H1 (cell line): ENCODE data around the gene ST7L. TPM values are rescaled to one million over a fixed set of nuclear protein-coding genes. Genes with fewer than 3 reads are reported as not detected.

ENCODE experiments used
- CTCF ChIA-PET: fragments of 300-600 bp; sonication (Branson Sonifier 250); formaldehyde crosslinking; loops from one replicate; lab custom pipeline; 2021; ENCODE audit not compliant: partially characterized antibody; lab: Charles Lee
- POLR2A ChIA-PET: fragments of 300-600 bp; sonication (Branson Sonifier 250); formaldehyde crosslinking; loops from one replicate; lab custom pipeline; 2021; ENCODE audit warnings: inconsistent platforms; ENCODE audit not compliant: partially characterized antibody; lab: Charles Lee
- DNase-seq, 2 experiments: peaks; one replicate each; pipeline versions ENCODE4 v3.0.0 to v3.0.0-alpha.2; 2010 to 2022; ENCODE audit warnings: low spot score in 2 of 2, low read depth in 1 of 2, mixed read lengths in 1 of 2
- FAIRE-seq: peaks from 2 replicates; lab custom pipeline; 2011; peaks lifted over from hg19 to GRCh38; lab: Jason Lieb, UNC
- H2AFZ ChIP-seq: 2 replicates; pipeline ENCODE4 v1.8.1; 2012; ENCODE audit warnings: low read length, inconsistent platforms
- H2AK5ac ChIP-seq: 2 replicates; pipeline ENCODE4 v1.6.1; 2013; ENCODE audit warnings: low read depth, low read length
- H2BK120ac ChIP-seq: replicated peaks from 2 replicates; pipeline ENCODE3; 2013; ENCODE audit warnings: low read depth, low read length, inconsistent platforms
- H2BK12ac ChIP-seq: 2 replicates; pipeline ENCODE4 v1.6.1; 2013; ENCODE audit warnings: low read depth, low read length
- H2BK15ac ChIP-seq: 2 replicates; pipeline ENCODE4 v1.6.1; 2013; ENCODE audit warnings: low read length
- H2BK20ac ChIP-seq: 2 replicates; pipeline ENCODE4 v1.6.1; 2013; ENCODE audit warnings: low read length
- H2BK5ac ChIP-seq: 2 replicates; pipeline ENCODE4 v1.6.1; 2013; ENCODE audit warnings: low read depth, low read length
- H3K14ac ChIP-seq: 2 replicates; pipeline ENCODE4 v1.6.1; 2013; ENCODE audit warnings: inconsistent platforms; ENCODE audit not compliant: insufficient read length
- H3K18ac ChIP-seq: 2 replicates; pipeline ENCODE4 v1.6.1; 2013; ENCODE audit warnings: low read length; ENCODE audit errors: extremely low read depth
- H3K23ac ChIP-seq: 2 replicates; pipeline ENCODE4 v1.6.1; 2013; ENCODE audit warnings: inconsistent platforms; ENCODE audit not compliant: insufficient read length
- H3K23me2 ChIP-seq: 2 replicates; pipeline ENCODE4 v1.6.1; 2013; ENCODE audit warnings: low read depth, low read length
- H3K27ac ChIP-seq: 2 replicates; pipeline ENCODE4 v1.6.1; 2011; ENCODE audit warnings: low read depth, low read length, inconsistent platforms
- H3K27me3 ChIP-seq, 4 experiments: replicated peaks in 1 of 4; 1 replicate in 1 of 4; 2 replicates in 3 of 4; pipeline versions ENCODE4 v1.6.1 to v1.8.1; 2011 to 2013; ENCODE audit warnings: low read length in 3 of 4, mild to moderate bottlenecking in 3 of 4, inconsistent platforms in 2 of 4, mixed read lengths in 2 of 4, moderate library complexity in 1 of 4; ENCODE audit not compliant: control insufficient read depth in 3 of 4, insufficient read depth in 3 of 4; ENCODE audit errors: extremely low read depth in 1 of 4
- H3K36me3 ChIP-seq, 4 experiments: 2 replicates each; pipeline versions ENCODE4 v1.6.1 to v1.8.1; 2011 to 2013; ENCODE audit warnings: mild to moderate bottlenecking in 4 of 4, low read length in 3 of 4, moderate library complexity in 2 of 4, control low read depth in 1 of 4, inconsistent platforms in 1 of 4; ENCODE audit not compliant: insufficient read depth in 4 of 4, control insufficient read depth in 2 of 4
- H3K4ac ChIP-seq: replicated peaks from 2 replicates; pipeline ENCODE3; 2013; ENCODE audit warnings: low read length, low read depth, mixed read lengths, inconsistent platforms; ENCODE audit not compliant: insufficient read length
- H3K4me1 ChIP-seq, 4 experiments: replicated peaks in 1 of 4; 1 replicate in 1 of 4; 2 replicates in 3 of 4; pipeline versions ENCODE4 v1.6.1 to v1.8.1; 2011 to 2013; ENCODE audit warnings: low read length in 3 of 4, inconsistent platforms in 2 of 4, mixed read lengths in 1 of 4; ENCODE audit not compliant: insufficient read depth in 4 of 4, control insufficient read depth in 3 of 4
- H3K4me2 ChIP-seq, 2 experiments: 2 replicates each; pipeline versions ENCODE4 v1.6.1 to v1.8.1; 2011 to 2013; ENCODE audit warnings: low read depth in 2 of 2, low read length in 2 of 2, control low read depth in 1 of 2, inconsistent platforms in 1 of 2, mild to moderate bottlenecking in 1 of 2; ENCODE audit not compliant: insufficient read depth in 1 of 2
- H3K4me3 ChIP-seq, 4 experiments: fragments of 200-600, 300-600 bp in 1 of 4; sonication (generic), shearing (Covaris generic), sonication (Bioruptor Twin) in 1 of 4; 2 replicates each; pipeline versions ENCODE4 v1.5.1 to v1.8.1; 2011 to 2016; ENCODE audit warnings: low read length in 4 of 4, low read depth in 3 of 4, control low read depth in 2 of 4, inconsistent platforms in 2 of 4, mild to moderate bottlenecking in 2 of 4, mixed read lengths in 1 of 4, moderate library complexity in 1 of 4; ENCODE audit not compliant: insufficient read depth in 2 of 4; ENCODE audit errors: extremely low read depth in 1 of 4
- H3K56ac ChIP-seq: replicated peaks from 2 replicates; pipeline ENCODE3; 2013; ENCODE audit warnings: low read depth, mild to moderate bottlenecking, mixed read lengths, low read length, inconsistent platforms; ENCODE audit not compliant: insufficient read length
- H3K79me1 ChIP-seq: 2 replicates; pipeline ENCODE4 v1.6.1; 2013; ENCODE audit warnings: low read depth, low read length, control low read depth
- H3K79me2 ChIP-seq, 2 experiments: 2 replicates each; pipeline versions ENCODE4 v1.6.1 to v1.8.1; 2012 to 2013; ENCODE audit warnings: low read length in 2 of 2, mild to moderate bottlenecking in 2 of 2, inconsistent platforms in 1 of 2; ENCODE audit not compliant: insufficient read depth in 2 of 2, control insufficient read depth in 1 of 2
- H3K9ac ChIP-seq, 4 experiments: replicated peaks in 1 of 4; 1 replicate in 1 of 4; 2 replicates in 3 of 4; pipeline versions ENCODE4 v1.6.1 to v1.8.1; 2011 to 2013; ENCODE audit warnings: low read depth in 3 of 4, low read length in 3 of 4, control low read depth in 2 of 4, mild to moderate bottlenecking in 2 of 4, moderate library complexity in 2 of 4, inconsistent platforms in 1 of 4; ENCODE audit errors: extremely low read depth in 1 of 4
- H3K9me3 ChIP-seq, 2 experiments: 2 replicates each; pipeline versions ENCODE4 v1.6.1 to v1.8.1; 2012 to 2013; ENCODE audit warnings: mild to moderate bottlenecking in 2 of 2, moderate library complexity in 2 of 2, control low read depth in 1 of 2, inconsistent platforms in 1 of 2, low read depth in 1 of 2, low read length in 1 of 2, mixed read lengths in 1 of 2; ENCODE audit not compliant: insufficient read depth in 2 of 2
- H4K20me1 ChIP-seq, 2 experiments: replicated peaks in 1 of 2; 2 replicates each; pipeline versions ENCODE3 to v1.8.1; 2011 to 2013; ENCODE audit warnings: inconsistent platforms in 2 of 2, low read length in 2 of 2, mild to moderate bottlenecking in 1 of 2; ENCODE audit not compliant: insufficient read depth in 2 of 2, control insufficient read depth in 1 of 2
- H4K5ac ChIP-seq: 2 replicates; pipeline ENCODE4 v1.6.1; 2013; ENCODE audit warnings: low read length, low read depth, mixed read lengths, inconsistent platforms; ENCODE audit not compliant: insufficient read length
- H4K8ac ChIP-seq: 2 replicates; pipeline ENCODE4 v1.8.0; 2013; ENCODE audit warnings: mild to moderate bottlenecking, moderate library complexity, low read length, inconsistent platforms; ENCODE audit not compliant: insufficient read depth; ENCODE audit errors: extremely low read depth
- H4K91ac ChIP-seq: replicated peaks from 2 replicates; pipeline ENCODE3; 2013; ENCODE audit warnings: low read length, mixed read lengths, inconsistent platforms; ENCODE audit not compliant: insufficient read length
- BACH1 ChIP-seq: IDR thresholded peaks from 2 replicates; pipeline ENCODE4 v1.6.1; 2012; ENCODE audit warnings: low read length, improper control_type of control experiment
- CHD1 ChIP-seq: IDR thresholded peaks from 2 replicates; pipeline ENCODE4 v1.6.1; 2012; ENCODE audit warnings: low read depth, low read length, improper control_type of control experiment
- EP300 ChIP-seq, 2 experiments: IDR thresholded peaks; 1 replicate in 1 of 2; 2 replicates in 1 of 2; pipeline ENCODE4 v1.6.1; 2011 to 2012; ENCODE audit warnings: low read depth in 2 of 2, low read length in 2 of 2, mild to moderate bottlenecking in 2 of 2, borderline replicate concordance in 1 of 2, inconsistent platforms in 1 of 2, moderate library complexity in 1 of 2
- FOSL1 ChIP-seq: IDR thresholded peaks from 2 replicates; pipeline ENCODE4 v1.6.1; 2011; ENCODE audit warnings: mild to moderate bottlenecking, low read depth, low read length, moderate library complexity; ENCODE audit not compliant: insufficient read depth
- GTF2F1 ChIP-seq: IDR thresholded peaks from 2 replicates; pipeline ENCODE4 v1.6.1; 2012; ENCODE audit warnings: low read depth, low read length, improper control_type of control experiment, borderline replicate concordance
- PHF8 ChIP-seq: fragments of 200-600 bp; sonication (generic); conservative IDR thresholded peaks from 2 replicates; pipeline ENCODE4 v1.7.1; 2012; ENCODE audit warnings: low read depth, mild to moderate bottlenecking, inconsistent platforms, low read length, moderate library complexity
- POLR2AphosphoS5 ChIP-seq: IDR thresholded peaks from 2 replicates; pipeline ENCODE4 v1.6.1; 2011; ENCODE audit warnings: low read depth, low read length
- RXRA ChIP-seq: IDR thresholded peaks from 2 replicates; pipeline ENCODE4 v1.6.1; 2011; ENCODE audit warnings: low read depth, mild to moderate bottlenecking, low read length, moderate library complexity; ENCODE audit not compliant: insufficient read depth
- SUZ12 ChIP-seq: fragments of 200-600 bp; sonication (generic); IDR thresholded peaks from 2 replicates; pipeline ENCODE4 v1.6.1; 2012; ENCODE audit warnings: mild to moderate bottlenecking, inconsistent platforms, low read length, moderate library complexity, mixed read lengths
- TAF7 ChIP-seq: optimal IDR thresholded peaks from 2 replicates; pipeline ENCODE3; 2011; ENCODE audit warnings: low read depth, mild to moderate bottlenecking, inconsistent platforms, low read length, moderate library complexity, borderline replicate concordance
- TCF12 ChIP-seq: IDR thresholded peaks from 2 replicates; pipeline ENCODE4 v1.6.1; 2011; ENCODE audit warnings: low read depth, mild to moderate bottlenecking, low read length
- polyA plus RNA-seq, 7 experiments: library from polyadenylated mRNA; depleted of rRNA in 3 of 7; stranded (reverse) in 5 of 7; unstranded in 2 of 7; fragments of >200 nt in 5 of 7; fragments of 200-250 nt in 2 of 7; gene quantifications; 1 replicate in 5 of 7; 2 replicates in 1 of 7; 4 replicates in 1 of 7; pipeline versions ENCODE4 v1.2.1 to v1.2.3, GENCODE V29; 2011 to 2013; ENCODE audit warnings: missing spikeins in 2 of 7, mixed read lengths in 2 of 7
- total RNA-seq: library from RNA; stranded (reverse); fragmentation: NEBNext Ultra II Directional; extraction: Animal tissue kit (Norgen Biotek cat#: 25700); gene quantifications from 2 replicates; pipeline ENCODE4 v1.2.1, GENCODE V29; 2021

ST7L gene
- total and polyA plus RNA-seq, 2 of the 8 experiments (the other 6 are each of a cell fraction or from before 2014, with no cell fraction given) = 9.6 to 16.2 TPM

GRCh38 chr1:112636597-112637253 is 17.8 kb upstream of the ST7L start:
- CTCF ChIA-PET = interaction anchor here (1.0 to 1.9 kb wide), 4 partner anchors 11 to 36 kb away, joined by 3 to 5 read pairs (median 4); partner anchors contain the start of genes CAPZA1 and ST7L
- H2BK20ac ChIP-seq = no peak overlapping the region
- no peak overlapping the region for H3K4me3 ChIP-seq
- no peaks in the 10 kb centered on the region for H3K27me3 ChIP-seq
- H3K79me1 ChIP-seq = no peaks in the 10 kb centered on the region
- H2BK5ac ChIP-seq = no peak overlapping the region
- H3K4ac ChIP-seq = no peak overlapping the region
- H3K4me1 ChIP-seq = no peaks in the 10 kb centered on the region
- no peak overlapping the region for H3K4me2 ChIP-seq
- H2BK120ac ChIP-seq = no peak overlapping the region
- peaks cover 0 to 4% (median 0%) of the 10 kb centered on the region in 4 experiments; a peak in 2 of 8 replicates for H3K36me3 ChIP-seq
- no peak overlapping the region for H4K5ac ChIP-seq
- H2AK5ac ChIP-seq = no peak overlapping the region
- H4K20me1 ChIP-seq = peaks cover 7% of the 10 kb centered on the region in 2 experiments
- H3K23me2 ChIP-seq = no peaks in the 10 kb centered on the region
- H3K79me2 ChIP-seq = peaks cover 9 to 80% of the 10 kb centered on the region in 2 experiments; a peak in 3 of 4 replicates
- POLR2A ChIA-PET = interaction anchor here (1.3 to 1.5 kb wide), 5 partner anchors 8 to 38 kb away, joined by 3 to 5 read pairs (median 3); partner anchors contain the start of genes MOV10 and ST7L
- H2BK15ac ChIP-seq = no peak overlapping the region
- H4K8ac ChIP-seq = no peak overlapping the region
- H3K9ac ChIP-seq = no peak overlapping the region
- H2AFZ ChIP-seq = no peak overlapping the region
- no peak overlapping the region for H2BK12ac ChIP-seq
- no peak for FAIRE-seq
- no peak overlapping the region for H4K91ac ChIP-seq
- H3K9me3 ChIP-seq = no peaks in the 10 kb centered on the region
- H3K27ac ChIP-seq = no peak overlapping the region
- no peak overlapping the region for H3K18ac ChIP-seq
- no peak overlapping the region for H3K56ac ChIP-seq
- DNase-seq = no peak
- H3K23ac ChIP-seq = no peak overlapping the region
- TF ChIP-seq CHD1 (no peak), GTF2F1 (no peak), PHF8 (no peak), TCF12 (no peak), POLR2AphosphoS5 (no peak), BACH1 (no peak), FOSL1 (no peak), TAF7 (no peak), EP300 (IDR thresholded peaks at IDR 0.05; ENCODE audit: borderline replicate concordance in 1 of 2, low read depth in 2 of 2, low read length in 2 of 2) (no peak), SUZ12 (no peak), RXRA (no peak)
- TF ChIP-seq, all 59 proteins: peak for 0
- H3K14ac ChIP-seq = no peak overlapping the region
